K562 treated with DMSO at 1 percent for 12 hours (cell line): Measurements from ENCODE around the gene TIGD3. TPM values are rescaled to one million over a fixed set of nuclear protein-coding genes. Genes with fewer than 3 reads are reported as not detected.

Experiments used
- total RNA-seq: library from RNA; unstranded; fragments of 300-600 nt; gene quantifications from 2 replicates; pipeline ENCODE4 v1.2.3, GENCODE V29; 2022; ENCODE audit not compliant: insufficient read depth

The TIGD3 gene, protein sequence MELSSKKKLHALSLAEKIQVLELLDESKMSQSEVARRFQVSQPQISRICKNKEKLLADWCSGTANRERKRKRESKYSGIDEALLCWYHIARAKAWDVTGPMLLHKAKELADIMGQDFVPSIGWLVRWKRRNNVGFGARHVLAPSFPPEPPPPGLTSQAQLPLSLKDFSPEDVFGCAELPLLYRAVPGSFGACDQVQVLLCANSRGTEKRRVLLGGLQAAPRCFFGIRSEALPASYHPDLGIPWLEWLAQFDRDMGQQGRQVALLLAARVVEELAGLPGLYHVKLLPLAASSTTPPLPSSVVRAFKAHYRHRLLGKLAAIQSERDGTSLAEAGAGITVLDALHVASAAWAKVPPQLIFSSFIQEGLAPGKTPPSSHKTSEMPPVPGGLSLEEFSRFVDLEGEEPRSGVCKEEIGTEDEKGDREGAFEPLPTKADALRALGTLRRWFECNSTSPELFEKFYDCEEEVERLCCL
- total RNA-seq, result 6.5 and 7.1 TPM in 2 replicates

DNA sequence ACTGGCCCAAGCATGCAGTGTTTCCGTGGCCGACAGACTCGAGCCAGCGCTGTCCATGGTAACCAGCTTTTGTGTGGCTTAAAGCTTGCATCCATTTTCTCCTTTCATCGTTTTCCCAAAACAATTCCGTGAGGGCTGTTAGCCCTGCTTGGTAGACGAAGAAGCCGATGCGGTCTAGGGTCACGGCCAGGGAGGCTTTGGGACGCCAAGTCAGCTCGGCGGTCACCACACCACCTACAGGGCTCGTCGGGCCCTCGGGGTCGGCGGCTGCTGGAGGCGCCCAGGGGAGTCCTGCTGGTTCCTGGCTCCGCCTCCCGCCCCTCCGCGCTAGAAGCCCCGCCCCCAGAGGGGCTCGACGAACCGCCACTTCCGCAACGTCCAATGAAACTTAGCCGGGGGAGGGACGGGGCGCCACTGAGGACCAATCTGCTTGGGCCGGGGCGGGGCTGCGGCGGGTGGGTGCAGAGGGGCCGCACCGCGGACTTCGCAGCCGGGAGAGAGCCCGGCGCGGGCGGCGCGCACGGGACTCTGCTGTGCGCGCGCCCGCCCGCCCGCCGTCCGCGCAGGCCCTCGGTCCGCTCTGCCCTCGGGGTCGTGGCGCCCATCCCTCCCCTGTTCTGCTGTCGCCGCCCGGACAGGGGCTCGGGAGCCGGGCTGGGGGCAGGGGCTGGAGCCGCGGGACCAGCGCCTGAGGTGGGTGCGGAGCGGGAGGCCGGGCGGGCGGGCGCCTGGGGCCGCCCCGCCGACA is at the start of gene TIGD3:
Gene TIGD3 (plus strand): TSS at position 487 of the 748 bp plus-strand sequence. CDS start 1,058 bp downstream, outside the sequence.

DNA sequence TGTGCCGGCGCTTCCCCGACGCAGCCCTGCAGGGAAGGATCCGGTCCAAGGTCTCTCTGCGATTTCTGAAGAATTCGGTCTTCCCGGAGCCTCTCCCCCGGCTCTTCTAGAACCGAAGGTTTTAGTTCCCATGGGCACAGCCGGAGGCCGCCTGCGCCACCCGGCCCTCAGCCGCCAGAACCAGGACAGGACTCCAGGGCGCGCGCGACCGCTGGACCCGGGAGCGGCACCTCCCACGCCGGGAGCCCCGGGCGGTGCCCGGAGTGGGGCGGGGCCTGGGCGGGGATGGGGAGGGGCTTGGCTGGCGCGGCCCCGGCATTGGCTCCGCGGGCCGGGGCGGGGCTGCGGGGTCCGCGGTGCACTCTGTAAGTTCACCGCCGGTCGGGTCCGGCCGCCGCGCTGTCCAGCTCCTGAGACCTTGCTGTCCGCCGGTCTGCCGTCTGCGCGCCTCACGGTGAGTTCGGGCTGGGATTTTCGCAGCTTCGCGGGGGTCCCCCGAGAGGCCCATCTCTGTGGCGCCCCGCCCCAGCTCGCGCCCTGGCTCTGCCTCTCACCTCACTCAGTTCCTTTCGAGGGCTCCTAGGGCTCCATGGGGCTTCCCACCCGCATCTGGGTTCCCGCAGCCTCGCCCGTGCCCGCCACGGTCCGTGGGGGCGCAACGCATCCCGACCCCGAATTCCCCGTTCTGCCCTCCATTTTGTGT is 39.9 kb upstream of the TIGD3 start, which contains the start of gene CDC42EP2:
Gene CDC42EP2 (plus strand): TSS at position 366 of the 703 bp plus-strand sequence. CDS start 6,033 bp downstream, outside the sequence.

DNA sequence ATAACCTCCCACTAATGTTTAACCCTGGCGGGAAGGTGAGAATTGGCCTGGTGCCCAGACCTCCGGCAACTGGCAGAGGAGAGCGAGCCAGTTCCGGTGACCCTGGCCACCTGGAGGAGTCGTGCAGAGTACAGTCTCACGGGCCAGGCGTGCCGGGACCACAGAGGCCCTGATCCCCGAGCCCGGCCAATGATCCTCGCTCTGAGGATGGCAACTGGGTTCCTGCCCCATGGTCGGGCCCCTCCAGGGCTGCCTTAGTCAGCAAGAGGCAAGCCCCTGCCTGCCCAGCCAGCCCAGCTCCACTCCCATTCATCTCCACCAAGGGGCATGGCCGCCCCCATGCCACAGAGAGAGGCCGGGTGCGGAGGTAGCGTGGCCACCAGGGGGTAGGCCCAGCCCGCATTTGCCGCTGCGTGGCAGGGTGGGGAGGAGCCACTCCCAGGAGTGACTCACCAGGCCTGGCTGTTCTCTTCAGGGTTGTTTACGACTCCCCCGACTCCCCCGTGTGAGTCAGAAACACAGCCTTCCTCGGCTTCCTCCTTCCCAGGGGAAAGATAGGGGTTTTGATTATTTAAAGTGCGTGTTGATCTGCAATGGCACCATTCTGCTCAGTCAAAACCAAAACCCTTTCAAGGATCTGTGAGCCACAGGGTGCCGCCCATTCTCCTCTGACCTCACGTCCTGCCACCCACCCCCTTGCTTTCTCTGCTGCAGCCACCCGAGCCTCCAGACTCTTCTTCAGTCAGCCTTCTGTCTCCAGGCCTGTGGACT is 27.7 kb downstream of the TIGD3 start, which contains the start of gene SLC25A45:
Gene SLC25A45 (minus strand): TSS at position 614 of the 771 bp plus-strand sequence. CDS start 695 bp downstream, outside the sequence.

DNA sequence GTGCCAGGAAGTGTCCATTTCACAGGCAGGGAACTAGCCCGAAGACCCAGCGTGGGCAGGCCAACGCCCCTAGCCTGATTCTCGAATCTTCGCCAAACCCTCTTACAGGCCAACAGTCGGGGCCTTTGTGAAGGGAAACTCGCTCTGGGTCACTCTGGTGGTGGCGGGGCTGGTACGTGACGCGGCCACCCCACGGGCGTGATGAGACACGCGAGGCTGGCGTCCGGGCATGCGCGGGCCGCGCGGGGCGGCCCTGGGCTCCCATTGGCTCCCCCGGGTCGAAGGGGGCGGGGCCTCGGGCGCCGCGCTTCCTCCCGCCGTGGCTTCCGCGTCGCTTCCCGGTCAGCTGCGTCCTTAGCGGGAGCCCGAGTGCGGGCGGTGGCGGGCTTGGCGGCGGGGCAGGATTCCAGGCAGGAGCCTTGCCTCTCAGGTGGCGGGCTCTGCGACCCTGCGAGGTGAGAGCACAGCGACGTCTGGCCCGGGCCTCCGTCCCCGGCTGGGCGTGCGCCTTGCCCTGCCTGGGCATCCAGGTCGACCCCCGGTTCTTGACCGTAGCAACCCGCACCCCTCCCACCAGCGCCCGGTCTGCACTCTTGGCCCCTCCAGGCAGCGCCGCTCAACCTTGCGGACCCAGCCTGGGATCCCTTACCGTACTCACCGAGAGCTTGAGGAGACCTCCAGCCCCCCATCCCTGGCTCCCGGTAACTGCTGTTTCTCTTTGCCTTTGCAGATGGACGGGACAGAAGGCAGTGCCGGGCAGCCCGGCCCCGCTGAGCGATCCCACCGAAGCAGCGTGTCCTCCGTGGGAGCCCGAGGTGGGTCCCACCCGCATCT is 32.0 kb downstream of the TIGD3 start, which contains the start of gene FRMD8:
Gene FRMD8 (plus strand): TSS at position 331 of the 834 bp plus-strand sequence. CDS start 400 bp downstream, at position 731.

Other genes with a start within 250 kb of the TIGD3 start
- gene TM7SF2, start 242.9 kb upstream of the TIGD3 start, total RNA-seq, result 21.6 and 28.9 TPM in 2 replicates
- 23.0 and 39.0 TPM in 2 replicates for gene ZNHIT2, start 237.1 kb upstream of the TIGD3 start, total RNA-seq
- gene FAU, start 232.6 kb upstream of the TIGD3 start, total RNA-seq, result 1,026 and 1,686 TPM in 2 replicates
- 68.8 and 87.9 TPM in 2 replicates for gene MRPL49, start 232.4 kb upstream of the TIGD3 start, total RNA-seq
- gene SYVN1, start 220.2 kb upstream of the TIGD3 start, total RNA-seq, result 30.5 and 61.8 TPM in 2 replicates
- gene SPDYC, start 184.5 kb upstream of the TIGD3 start, total RNA-seq, result 15.3 and 19.5 TPM in 2 replicates
- gene CAPN1, start 172.8 kb upstream of the TIGD3 start, total RNA-seq, result 157 and 166 TPM in 2 replicates
- gene POLA2, start 92.8 kb upstream of the TIGD3 start, total RNA-seq, result 24.4 and 36.9 TPM in 2 replicates
- gene CDC42EP2, start 39.9 kb upstream of the TIGD3 start, total RNA-seq, result 1.0 and 6.6 TPM in 2 replicates
- 41.9 and 70.0 TPM in 2 replicates for gene DPF2, start 20.9 kb upstream of the TIGD3 start, total RNA-seq
- 0.65 and 1.1 TPM in 2 replicates for gene SLC25A45, start 27.9 kb downstream of the TIGD3 start, total RNA-seq
- gene FRMD8, start 31.9 kb downstream of the TIGD3 start, total RNA-seq, result 35.7 and 51.6 TPM in 2 replicates
- gene NEAT1, start 68.0 kb downstream of the TIGD3 start, total RNA-seq, result 9.8 and 52.5 TPM in 2 replicates
- gene MALAT1, start 144.3 kb downstream of the TIGD3 start, total RNA-seq, result 148 and 227 TPM in 2 replicates
- 110 and 115 TPM in 2 replicates for gene SCYL1, start 170.3 kb downstream of the TIGD3 start, total RNA-seq
- gene LTBP3, start 203.6 kb downstream of the TIGD3 start, total RNA-seq, result 34.0 and 34.5 TPM in 2 replicates
- 42.5 and 54.0 TPM in 2 replicates for gene ZNRD2, start 215.7 kb downstream of the TIGD3 start, total RNA-seq
- gene FAM89B, start 217.8 kb downstream of the TIGD3 start, total RNA-seq, result 94.7 and 125 TPM in 2 replicates
- gene EHBP1L1, start 221.3 kb downstream of the TIGD3 start, total RNA-seq, result 47.2 and 71.8 TPM in 2 replicates
- gene KCNK7, start 241.0 kb downstream of the TIGD3 start, total RNA-seq, result not detected in 2 replicates